NB4 (cell line): ENCODE data around the gene TAB2.
"Not testable (repeated sequence)": the region's sequence is repeated elsewhere in the genome, so short reads cannot be mapped to it uniquely, and the experiment has no call there.

Source experiments
- DNase-seq: peaks from one replicate; pipeline ENCODE4 v3.0.0; 2010; ENCODE audit warnings: low read depth
- H3K4me3 ChIP-seq: one replicate; pipeline ENCODE4 v1.5.1; 2011; ENCODE audit warnings: mild to moderate bottlenecking, low read depth, low read length, moderate library complexity
- CTCF ChIP-seq: IDR thresholded peaks from one replicate; pipeline ENCODE4 v1.5.1; 2012; ENCODE audit warnings: low read depth, low read length
- MAX ChIP-seq: IDR thresholded peaks from 2 replicates; pipeline ENCODE4 v1.6.1; 2011; ENCODE audit warnings: low read depth, low read length
- MYC ChIP-seq: IDR thresholded peaks from 2 replicates; pipeline ENCODE4 v1.6.1; 2011; ENCODE audit warnings: low read depth, low read length
- POLR2A ChIP-seq: IDR thresholded peaks from 2 replicates; pipeline ENCODE4 v1.6.1; 2011; ENCODE audit warnings: mild to moderate bottlenecking; ENCODE audit not compliant: insufficient read length; ENCODE audit errors: extremely low read depth

TAB2 gene

GRCh38 chr6:149438855-149439254, 121.3 kb downstream of the TAB2 start:
- no peak for TF ChIP-seq CTCF
- TF ChIP-seq MAX, result no peak
- TF ChIP-seq MYC, result no peak
- TF ChIP-seq POLR2A, result no peak
- H3K4me3 ChIP-seq, result no peak overlapping the region
- no peak for DNase-seq

GRCh38 chr6:149439626-149440025, 122.1 kb downstream of the TAB2 start:
- DNase-seq, result no peak
- TF ChIP-seq CTCF, result no peak
- no peak for TF ChIP-seq MYC
- no peak for TF ChIP-seq MAX
- TF ChIP-seq POLR2A, result no peak
- no peak overlapping the region for H3K4me3 ChIP-seq

- no peak for TF ChIP-seq POLR2A
- TF ChIP-seq MAX, result no peak
- TF ChIP-seq CTCF, result no peak
- TF ChIP-seq MYC, result no peak
- H3K4me3 ChIP-seq, result no peak overlapping the region
- DNase-seq, result no peak
Observed at GRCh38 chr6:149440735-149441671, 123.5 kb downstream of the TAB2 start.

GRCh38 chr6:149441740-149442139, 124.2 kb downstream of the TAB2 start:
- no peak overlapping the region for H3K4me3 ChIP-seq
- no peak for TF ChIP-seq MAX
- TF ChIP-seq MYC, result no peak
- TF ChIP-seq CTCF, result no peak

GRCh38 chr6:149443411-149444181, 126.1 kb downstream of the TAB2 start:
- DNase-seq, result no peak
- TF ChIP-seq CTCF, result no peak
- no peak for TF ChIP-seq MAX
- no peak for TF ChIP-seq POLR2A
- TF ChIP-seq MYC, result no peak
- no peak overlapping the region for H3K4me3 ChIP-seq

More at GRCh38 chr6:149441740-149442139, 124.2 kb downstream of the TAB2 start:
- DNase-seq, result no peak

- DNase-seq, H3K4me3 ChIP-seq: not testable (repeated sequence)
Observed at GRCh38 chr6:149444360-149445094, 127.0 kb downstream of the TAB2 start.
